OCI-LY1 (cell line): ENCODE measurements around the gene PNCK.

Experiments
- H2AFZ ChIP-seq: fragments of 200-600 bp; sonication (generic), shearing (Covaris generic); 2 replicates; pipeline ENCODE4 v1.6.0; 2014; ENCODE audit warnings: antibody characterized with exemption, mild to moderate bottlenecking, low read length
- H3F3A ChIP-seq: fragments of 200-600 bp; sonication (generic), shearing (Covaris generic); 2 replicates; pipeline ENCODE4 v1.6.0; 2014; ENCODE audit warnings: mild to moderate bottlenecking, antibody characterized with exemption, low read length, moderate library complexity; ENCODE audit not compliant: insufficient read depth
- H3K27ac ChIP-seq: fragments of 200-600 bp; sonication (generic); 2 replicates; pipeline ENCODE4 v1.5.1; 2014; ENCODE audit warnings: low read length, mixed run types, mild to moderate bottlenecking, low read depth; ENCODE audit not compliant: poor library complexity, severe bottlenecking
- H3K27me3 ChIP-seq: fragments of 200-600 bp; sonication (generic); 2 replicates; pipeline ENCODE4 v1.6.0; 2014; ENCODE audit warnings: antibody characterized with exemption, mild to moderate bottlenecking, low read length, moderate library complexity; ENCODE audit not compliant: insufficient read depth
- H3K36me3 ChIP-seq: fragments of 200-600 bp; sonication (generic); 2 replicates; pipeline ENCODE4 v1.6.1; 2014; ENCODE audit warnings: mild to moderate bottlenecking, antibody characterized with exemption, low read length, moderate library complexity, mixed read lengths; ENCODE audit not compliant: insufficient read depth
- H3K4me1 ChIP-seq: fragments of 200-600 bp; sonication (generic); 2 replicates; pipeline ENCODE4 v1.5.1; 2014; ENCODE audit warnings: mild to moderate bottlenecking, low read length, moderate library complexity; ENCODE audit not compliant: insufficient read depth, severe bottlenecking
- H3K4me2 ChIP-seq: fragments of 200-600 bp; sonication (generic), shearing (Covaris generic); 2 replicates; pipeline ENCODE4 v1.6.1; 2014; ENCODE audit warnings: low read length
- H3K4me3 ChIP-seq: fragments of 200-600 bp; sonication (generic); 2 replicates; pipeline ENCODE4 v1.5.1; 2014; ENCODE audit warnings: low read length, low read depth, mild to moderate bottlenecking, mixed read lengths; ENCODE audit not compliant: poor library complexity, severe bottlenecking
- H3K79me2 ChIP-seq: fragments of 200-600 bp; shearing (Covaris generic); 2 replicates; pipeline ENCODE4 v1.6.1; 2016; ENCODE audit warnings: mixed run types, low read length, mixed read lengths; ENCODE audit not compliant: insufficient read depth
- H3K9ac ChIP-seq: fragments of 200-600 bp; sonication (generic), shearing (Covaris generic); 2 replicates; pipeline ENCODE4 v1.6.1; 2014; ENCODE audit warnings: mild to moderate bottlenecking, low read length, mixed read lengths
- H3K9me2 ChIP-seq: fragments of 200-600 bp; sonication (generic), shearing (Covaris generic); 2 replicates; pipeline ENCODE4 v1.6.1; 2014; ENCODE audit warnings: low read depth, mild to moderate bottlenecking, low read length, mixed read lengths
- H3K9me3 ChIP-seq: fragments of 200-600 bp; shearing (Covaris generic); 2 replicates; pipeline ENCODE4 v1.6.1; 2014; ENCODE audit warnings: low read length, mixed read lengths
- H4K20me1 ChIP-seq: fragments of 200-600 bp; sonication (generic), shearing (Covaris generic); 2 replicates; pipeline ENCODE4 v1.6.0; 2016; ENCODE audit warnings: mild to moderate bottlenecking, low read length; ENCODE audit not compliant: insufficient read depth
- CTCF ChIP-seq: fragments of 200-600 bp; sonication (generic), shearing (Covaris generic); IDR thresholded peaks from 2 replicates; pipeline ENCODE4 v1.5.1; 2017; ENCODE audit warnings: mild to moderate bottlenecking, antibody characterized with exemption, low read length, moderate library complexity, mixed read lengths
- EZH2 ChIP-seq: fragments of 200-600 bp; sonication (generic), shearing (Covaris generic); IDR thresholded peaks from 2 replicates; pipeline ENCODE4 v1.8.0; 2017; ENCODE audit warnings: borderline replicate concordance, mixed run types, mild to moderate bottlenecking, antibody characterized with exemption, low read length, moderate library complexity, mixed read lengths

Gene PNCK

GRCh38 chrX:153644356-153645125 lies 29.1 kb downstream of the PNCK start:
- no peaks in the 10 kb centered on the region for H3F3A ChIP-seq
- no peak overlapping the region for H2AFZ ChIP-seq
- H3K4me2 ChIP-seq = no peak overlapping the region
- H4K20me1 ChIP-seq = no peaks in the 10 kb centered on the region
- no peaks in the 10 kb centered on the region for H3K4me1 ChIP-seq
- no peaks in the 10 kb centered on the region for H3K9me3 ChIP-seq
- no peaks in the 10 kb centered on the region for H3K9me2 ChIP-seq
- no peak overlapping the region for H3K9ac ChIP-seq
- no peaks in the 10 kb centered on the region; the same call in 1 of the 2 replicates for H3K27me3 ChIP-seq
- H3K4me3 ChIP-seq = no peak overlapping the region
- no peaks in the 10 kb centered on the region for H3K36me3 ChIP-seq
- TF ChIP-seq EZH2 (no peak), CTCF (no peak)
- H3K79me2 ChIP-seq = no peaks in the 10 kb centered on the region
- no peak overlapping the region for H3K27ac ChIP-seq

DNA sequence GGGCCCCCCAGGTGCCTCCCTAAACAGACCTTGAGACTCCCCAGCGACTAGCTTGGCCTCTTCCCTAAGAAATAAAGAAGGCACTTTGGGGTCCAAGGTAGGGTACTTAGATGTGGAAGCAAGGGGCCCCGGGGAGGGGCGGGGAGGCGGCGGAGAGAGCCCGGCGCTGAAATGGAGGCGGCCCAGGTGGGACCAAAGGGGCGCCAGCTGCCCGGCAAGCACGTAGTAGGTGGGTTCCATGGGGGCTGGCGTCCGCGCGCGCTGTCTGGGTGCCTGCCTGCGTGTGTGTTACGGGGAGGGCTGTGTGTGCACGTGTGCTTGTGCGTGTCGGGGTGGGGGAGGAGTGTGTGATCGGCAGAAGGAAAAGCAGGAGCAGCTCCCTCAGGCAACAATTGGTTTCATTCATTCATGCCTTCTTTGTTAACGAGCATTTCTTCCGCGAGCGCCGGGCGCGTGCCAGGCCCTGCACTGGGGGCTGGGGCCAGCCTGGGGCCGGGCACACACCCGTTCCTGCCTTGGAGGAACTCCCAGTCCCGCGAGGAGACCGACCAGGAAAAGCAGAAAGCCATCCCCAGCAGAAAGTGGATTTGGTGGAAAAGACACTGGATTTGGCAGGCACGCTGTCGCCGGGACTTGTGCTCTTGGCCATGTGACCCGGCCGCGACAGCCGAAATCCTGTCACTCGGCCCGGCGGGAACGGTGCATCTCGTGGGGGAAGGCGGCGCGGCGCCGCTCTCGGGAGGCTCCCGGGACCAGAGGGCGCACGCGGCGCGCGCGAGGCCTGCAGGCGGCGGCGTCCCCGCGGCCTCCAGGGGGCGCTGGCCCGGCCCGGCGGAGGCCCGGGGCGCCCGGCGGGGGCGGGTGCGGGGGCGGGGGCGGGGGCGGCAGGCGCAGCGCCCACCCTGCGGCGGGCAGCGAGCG lies 29.9 kb downstream of the PNCK start:
- Histone ChIP-seq H3K9ac (no peak overlapping the region), H3K27me3 (no peaks in the 10 kb centered on the region; the same call in 1 of the 2 replicates), H3F3A (no peaks in the 10 kb centered on the region), H3K9me3 (no peaks in the 10 kb centered on the region), H3K27ac (no peak overlapping the region), H3K4me1 (no peaks in the 10 kb centered on the region), H3K36me3 (no peaks in the 10 kb centered on the region), H3K9me2 (no peaks in the 10 kb centered on the region), H4K20me1 (no peaks in the 10 kb centered on the region), H3K4me3 (no peak overlapping the region), H3K4me2 (no peak overlapping the region; the same call in 1 of the 2 replicates), H2AFZ (no peak overlapping the region), H3K79me2 (no peaks in the 10 kb centered on the region)
- TF ChIP-seq CTCF (no peak; the same call in 1 of the 2 replicates), EZH2 (no peak)

DNA sequence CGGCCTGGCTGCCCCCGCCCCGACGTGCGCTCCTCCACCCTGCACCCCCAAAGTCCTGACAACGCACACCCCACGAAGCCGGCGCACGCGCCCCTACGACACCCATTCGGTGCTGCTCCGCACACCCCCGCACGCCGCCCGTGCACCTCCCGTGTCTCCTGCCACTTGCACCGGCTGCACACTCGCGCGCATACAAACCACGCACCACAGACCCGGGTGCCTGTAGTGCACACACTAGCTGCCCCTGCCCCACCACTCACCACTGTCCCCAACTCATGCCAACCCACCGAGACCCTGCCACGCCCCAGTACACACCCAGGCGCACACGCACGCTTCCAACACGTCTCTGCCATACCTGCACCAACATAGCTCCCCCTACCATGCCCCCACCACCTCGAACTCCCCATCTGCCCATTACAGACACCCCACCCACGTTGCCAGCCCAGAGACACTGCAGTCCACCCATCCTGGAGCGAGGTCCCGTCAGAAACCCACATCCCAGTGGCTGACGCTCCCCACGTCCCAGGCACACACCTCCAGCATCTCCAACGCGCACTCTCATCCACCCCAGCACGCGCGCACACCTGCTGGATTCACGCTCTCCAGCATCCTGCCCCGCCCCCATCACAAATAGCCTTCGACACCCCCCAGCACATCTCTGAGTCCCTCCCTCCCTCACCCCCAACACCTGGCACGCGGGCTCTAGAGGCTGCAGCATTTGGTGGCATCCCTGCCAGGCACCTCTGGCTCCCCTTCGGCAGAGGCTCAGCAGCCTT lies 30.8 kb downstream of the PNCK start:
- Histone ChIP-seq H2AFZ (no peak overlapping the region), H3F3A (no peaks in the 10 kb centered on the region), H3K9me2 (no peaks in the 10 kb centered on the region), H3K4me1 (no peaks in the 10 kb centered on the region), H3K4me2 (no peak overlapping the region), H4K20me1 (no peaks in the 10 kb centered on the region), H3K9ac (no peak overlapping the region), H3K4me3 (no peak overlapping the region), H3K36me3 (no peaks in the 10 kb centered on the region), H3K27me3 (no peaks in the 10 kb centered on the region; the same call in 1 of the 2 replicates), H3K9me3 (no peaks in the 10 kb centered on the region), H3K27ac (no peak overlapping the region), H3K79me2 (no peaks in the 10 kb centered on the region)
- TF ChIP-seq CTCF (no peak), EZH2 (no peak)
